Astrocyte (in vitro differentiated cells and primary cell): ENCODE data around the gene MAP1LC3B.

ENCODE experiments used
- EZH2 ChIP-seq: IDR thresholded peaks from 2 replicates; pipeline ENCODE4 v1.6.1; 2012; ENCODE audit warnings: mild to moderate bottlenecking, low read length, inconsistent platforms; ENCODE audit not compliant: insufficient read depth
- TF ChIP-seq, protein P1 (sequence below): IDR thresholded peaks from 2 replicates; pipeline ENCODE4 v1.5.1; 2011; ENCODE audit warnings: low read depth, mild to moderate bottlenecking, inconsistent platforms, low read length, moderate library complexity; ENCODE audit not compliant: insufficient read depth

DNA sequence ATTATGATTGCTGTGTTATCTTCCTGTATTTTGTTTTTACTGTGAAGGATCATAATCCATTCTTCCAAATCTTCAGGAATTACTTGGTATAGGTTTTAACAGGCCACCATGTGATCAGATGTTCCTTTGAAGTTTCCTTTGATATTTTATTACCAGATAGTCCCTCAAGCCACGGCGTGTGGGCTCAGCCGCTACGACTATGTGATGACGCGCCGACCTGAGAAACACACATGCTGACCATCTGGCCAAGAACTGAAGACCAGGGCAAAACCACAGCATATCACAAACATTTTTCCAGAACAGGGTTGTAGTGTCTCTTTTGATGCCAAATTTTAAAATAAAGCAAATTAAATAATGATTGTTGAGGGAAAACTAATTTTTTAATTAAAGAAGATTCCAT, 53.4 kb downstream of the MAP1LC3B start:
- TF ChIP-seq, protein P1, sequence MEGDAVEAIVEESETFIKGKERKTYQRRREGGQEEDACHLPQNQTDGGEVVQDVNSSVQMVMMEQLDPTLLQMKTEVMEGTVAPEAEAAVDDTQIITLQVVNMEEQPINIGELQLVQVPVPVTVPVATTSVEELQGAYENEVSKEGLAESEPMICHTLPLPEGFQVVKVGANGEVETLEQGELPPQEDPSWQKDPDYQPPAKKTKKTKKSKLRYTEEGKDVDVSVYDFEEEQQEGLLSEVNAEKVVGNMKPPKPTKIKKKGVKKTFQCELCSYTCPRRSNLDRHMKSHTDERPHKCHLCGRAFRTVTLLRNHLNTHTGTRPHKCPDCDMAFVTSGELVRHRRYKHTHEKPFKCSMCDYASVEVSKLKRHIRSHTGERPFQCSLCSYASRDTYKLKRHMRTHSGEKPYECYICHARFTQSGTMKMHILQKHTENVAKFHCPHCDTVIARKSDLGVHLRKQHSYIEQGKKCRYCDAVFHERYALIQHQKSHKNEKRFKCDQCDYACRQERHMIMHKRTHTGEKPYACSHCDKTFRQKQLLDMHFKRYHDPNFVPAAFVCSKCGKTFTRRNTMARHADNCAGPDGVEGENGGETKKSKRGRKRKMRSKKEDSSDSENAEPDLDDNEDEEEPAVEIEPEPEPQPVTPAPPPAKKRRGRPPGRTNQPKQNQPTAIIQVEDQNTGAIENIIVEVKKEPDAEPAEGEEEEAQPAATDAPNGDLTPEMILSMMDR = no peak
- no peak for TF ChIP-seq EZH2
